ENCODE measurements around the gene VTI1A. TPM values are rescaled to one million over a fixed set of nuclear protein-coding genes. Genes with fewer than 3 reads are reported as not detected.

VTI1A gene
- total and polyA plus RNA-seq, 2 of the 8 experiments (the other 6 are each of a cell fraction or from before 2014, with no cell fraction given), result 6.0 to 20.0 TPM

GRCh38 chr10:112746329-112746728, 299.3 kb downstream of the VTI1A start:
- Histone ChIP-seq H3K79me2 (ENCODE audit: control insufficient read depth in 1 of 2, insufficient read depth in 2 of 2, low read length in 2 of 2) (no peaks in the 10 kb centered on the region), H2BK15ac (ENCODE audit: low read length) (no peak overlapping the region), H2BK120ac (replicated peaks; ENCODE audit: low read depth, low read length) (no peak overlapping the region), H2BK5ac (ENCODE audit: low read depth, low read length) (no peak overlapping the region), H3K27me3 (replicated peaks in 1 of 4; ENCODE audit: control insufficient read depth in 3 of 4, extremely low read depth in 1 of 4, insufficient read depth in 3 of 4, low read length in 3 of 4) (no peaks in the 10 kb centered on the region), H3K4me2 (ENCODE audit: insufficient read depth in 1 of 2, low read depth in 2 of 2, low read length in 2 of 2) (no peak overlapping the region), H3K56ac (replicated peaks; ENCODE audit: insufficient read length, low read depth, low read length) (no peak overlapping the region), H4K5ac (ENCODE audit: insufficient read length, low read depth, low read length) (no peak overlapping the region), H3K9ac (replicated peaks in 1 of 4; ENCODE audit: extremely low read depth in 1 of 4, low read depth in 3 of 4, low read length in 3 of 4) (no peak overlapping the region), H3K79me1 (ENCODE audit: low read depth, low read length) (no peaks in the 10 kb centered on the region), H2BK20ac (ENCODE audit: low read length) (no peak overlapping the region), H3K27ac (ENCODE audit: low read depth, low read length) (no peak overlapping the region), H3K23ac (ENCODE audit: insufficient read length) (no peak overlapping the region), H3K4ac (replicated peaks; ENCODE audit: insufficient read length, low read depth, low read length) (no peak overlapping the region), H4K20me1 (replicated peaks in 1 of 2; ENCODE audit: control insufficient read depth in 1 of 2, insufficient read depth in 2 of 2, low read length in 2 of 2) (peaks cover 0 to 1% of the 10 kb centered on the region in 2 experiments), H4K8ac (ENCODE audit: extremely low read depth, insufficient read depth, low read length) (no peak overlapping the region), H2AFZ (ENCODE audit: low read length) (no peak overlapping the region), H2BK12ac (ENCODE audit: low read depth, low read length) (no peak overlapping the region), H3K14ac (ENCODE audit: insufficient read length) (no peak overlapping the region), H3K36me3 (ENCODE audit: control insufficient read depth in 2 of 4, insufficient read depth in 4 of 4, low read length in 3 of 4) (no peaks in the 10 kb centered on the region), H3K18ac (ENCODE audit: extremely low read depth, low read length) (no peak overlapping the region), H3K9me3 (ENCODE audit: insufficient read depth in 2 of 2, low read depth in 1 of 2, low read length in 1 of 2) (no peaks in the 10 kb centered on the region), H2AK5ac (ENCODE audit: low read depth, low read length) (no peak overlapping the region), H3K4me1 (replicated peaks in 1 of 4; ENCODE audit: control insufficient read depth in 3 of 4, insufficient read depth in 4 of 4, low read length in 3 of 4) (peaks cover 0 to 4% (median 3%) of the 10 kb centered on the region in 4 experiments; a peak in 3 of 7 replicates), H4K91ac (replicated peaks; ENCODE audit: insufficient read length, low read length) (no peak overlapping the region), H3K4me3 (ENCODE audit: extremely low read depth in 1 of 4, insufficient read depth in 2 of 4, low read depth in 3 of 4, low read length in 4 of 4) (no peak overlapping the region), H3K23me2 (ENCODE audit: low read depth, low read length) (no peaks in the 10 kb centered on the region)
- DNase-seq (ENCODE audit: low read depth in 1 of 2, low spot score in 2 of 2), result no peak
- ChIA-PET POLR2A (ENCODE audit: partially characterized antibody) (no interaction called here), CTCF (ENCODE audit: partially characterized antibody) (interaction anchor here (0.9 to 1.6 kb wide), 2 partner anchors 9 to 25 kb away, joined by 3 to 6 read pairs; no protein-coding TSS in a partner anchor)
- no peak for FAIRE-seq
- WGBS, 2 experiments (ENCODE audit: extremely low coverage in 1 of 2, insufficient coverage in 1 of 2, insufficient read length in 1 of 2, insufficient replicate concordance in 2 of 2, low coverage in 1 of 2, low lambda C conversion rate in 2 of 2, missing lambda C conversion rate in 1 of 2), result 87% methylated on average over 7 of the region's 7 CpGs; no CpG with 5 or more reads in 1 of the 2 experiments
- TF ChIP-seq CTCF (IDR thresholded peaks at IDR 0.05; ENCODE audit: control extremely low read depth in 1 of 3, insufficient read depth in 1 of 3, low read depth in 1 of 3, low read length in 3 of 3), result no peak
- TF ChIP-seq ASH2L (IDR thresholded peaks at IDR 0.05; ENCODE audit: low read length), result no peak
- no peak for TF ChIP-seq SIRT6 (IDR thresholded peaks at IDR 0.05; ENCODE audit: low read length)
- TF ChIP-seq BRCA1 (IDR thresholded peaks at IDR 0.05; ENCODE audit: low read depth, low read length), result no peak
- no peak for TF ChIP-seq GABPA (IDR thresholded peaks at IDR 0.05; ENCODE audit: borderline replicate concordance, insufficient read depth, low read length)
- no peak for TF ChIP-seq MAX (IDR thresholded peaks at IDR 0.05)
- TF ChIP-seq MAFK (IDR thresholded peaks at IDR 0.05; ENCODE audit: low read depth, low read length), result no peak
- no peak for TF ChIP-seq TEAD4 (IDR thresholded peaks at IDR 0.05; ENCODE audit: low read depth, low read length)
- no peak for TF ChIP-seq TAF7 (optimal IDR thresholded peaks at IDR 0.05; ENCODE audit: borderline replicate concordance, low read depth, low read length)
- TF ChIP-seq E2F6 (IDR thresholded peaks at IDR 0.05), result no peak
- TF ChIP-seq RXRA (IDR thresholded peaks at IDR 0.05; ENCODE audit: insufficient read depth, low read depth, low read length), result no peak
- no peak for TF ChIP-seq CEBPB (IDR thresholded peaks at IDR 0.05; ENCODE audit: low read depth, low read length)
